CD4-positive, alpha-beta T cell treated with Interferon alpha-2 for 1 hour (primary cell): ENCODE results near the gene PWP1.
A peak's percentile ranks its signal among the peaks of the same experiment; 100 is the strongest.

Source experiments
- DNase-seq, 2 donors: peaks; one replicate each; pipeline ENCODE4 v3.0.0-alpha.2; 2020 to 2022

Gene PWP1

GRCh38 chr12:107685360-107686248 is at the start of gene PWP1:
Gene PWP1, plus strand, starts transcription at chr12:107685799. Its CDS starts 101 bp downstream, at chr12:107685900.
- peak; percentile 95 to 97 for DNase-seq

DNA sequence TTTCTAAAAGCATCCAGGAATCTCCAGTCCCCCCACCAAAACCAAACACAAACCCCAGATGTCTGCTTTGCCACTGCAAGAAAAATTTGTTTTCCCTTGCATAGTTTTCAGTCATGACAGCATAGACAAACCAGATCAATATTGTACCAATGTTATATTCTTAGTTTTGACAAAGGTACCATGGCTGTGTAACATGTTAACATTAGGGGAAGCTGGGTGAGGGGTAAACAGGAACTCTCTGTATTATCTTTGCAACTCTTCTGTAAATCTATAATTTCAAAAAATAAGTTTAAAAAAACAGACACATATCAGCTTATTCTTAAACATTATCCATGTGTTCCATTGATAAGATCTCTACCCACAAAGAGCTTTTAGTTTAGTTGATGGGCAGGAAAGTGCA is 44.4 kb upstream of the PWP1 start:
- no peak for DNase-seq

DNA sequence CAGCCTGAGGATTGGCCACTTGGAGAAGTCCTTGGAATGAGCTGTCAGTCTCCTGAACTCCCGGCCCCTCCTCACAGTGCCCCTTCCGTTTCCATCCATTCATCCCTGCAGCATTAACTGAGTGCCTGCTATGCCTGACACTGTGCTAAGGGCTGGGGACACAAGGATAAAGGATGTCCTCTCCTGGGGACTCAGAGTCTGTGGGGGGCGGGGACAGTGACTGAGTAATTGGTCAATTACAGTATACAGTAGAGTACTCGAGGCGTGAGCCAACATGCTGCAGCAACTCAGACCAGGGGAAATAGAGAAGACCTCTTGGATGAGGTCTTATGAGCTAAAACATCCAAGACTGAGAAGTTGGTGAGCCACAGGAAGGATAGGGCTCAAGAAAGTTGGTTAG is 43.4 kb upstream of the PWP1 start:
- DNase-seq = no peak

DNA sequence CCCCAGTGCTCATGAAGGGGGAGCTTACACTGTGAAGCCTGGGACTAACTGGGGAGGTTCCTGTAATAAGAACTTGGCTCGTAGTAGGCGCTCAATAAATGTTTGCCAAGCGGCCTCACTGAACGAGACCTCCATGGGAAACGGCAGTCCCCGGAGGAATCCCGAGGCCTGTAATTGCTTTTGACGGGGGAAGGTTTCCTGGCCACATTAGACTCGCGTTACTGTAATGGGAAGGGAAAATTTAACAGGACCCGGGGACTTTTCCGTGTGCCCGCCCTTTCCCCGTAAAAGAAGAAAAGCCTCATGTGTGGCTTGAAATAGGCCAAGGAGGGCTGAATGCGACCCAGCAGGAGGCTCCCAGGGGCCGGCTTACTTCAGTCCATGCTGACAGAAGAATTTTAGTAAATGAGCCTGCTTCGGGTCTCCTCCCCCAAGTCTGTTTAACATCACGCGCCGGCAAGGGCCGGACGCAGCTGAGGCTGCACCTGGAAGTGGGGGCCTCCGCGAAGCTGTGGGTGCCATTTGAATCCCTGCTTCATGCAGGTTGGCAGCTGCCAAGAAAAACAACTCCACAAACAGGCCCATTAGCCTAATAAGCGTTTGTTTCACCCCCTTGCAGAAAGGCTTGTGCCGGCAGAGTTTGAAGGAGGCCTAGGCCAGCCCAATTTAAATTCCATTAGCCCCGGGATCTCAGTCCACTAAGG is 39.8 kb upstream of the PWP1 start:
- no peak for DNase-seq

DNA sequence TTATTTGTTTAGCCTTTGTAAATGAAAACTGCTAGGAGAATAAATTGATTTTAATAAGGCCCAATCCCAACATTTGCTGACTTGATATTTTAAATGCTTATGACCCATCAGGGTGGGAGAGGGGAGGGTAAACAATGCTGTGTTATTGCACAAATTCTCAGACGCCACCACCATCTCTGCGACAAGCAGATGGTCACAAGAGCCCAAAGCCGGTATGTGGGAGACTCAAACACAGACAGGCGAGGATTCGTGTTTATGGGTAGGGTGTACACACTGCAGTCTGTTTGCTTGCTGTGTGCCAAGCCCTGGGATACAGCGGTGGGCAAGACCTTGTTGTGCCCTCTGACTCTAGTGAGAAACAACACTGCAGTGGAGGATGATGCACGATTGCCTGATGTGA is 39.2 kb upstream of the PWP1 start:
- DNase-seq = no peak

DNA sequence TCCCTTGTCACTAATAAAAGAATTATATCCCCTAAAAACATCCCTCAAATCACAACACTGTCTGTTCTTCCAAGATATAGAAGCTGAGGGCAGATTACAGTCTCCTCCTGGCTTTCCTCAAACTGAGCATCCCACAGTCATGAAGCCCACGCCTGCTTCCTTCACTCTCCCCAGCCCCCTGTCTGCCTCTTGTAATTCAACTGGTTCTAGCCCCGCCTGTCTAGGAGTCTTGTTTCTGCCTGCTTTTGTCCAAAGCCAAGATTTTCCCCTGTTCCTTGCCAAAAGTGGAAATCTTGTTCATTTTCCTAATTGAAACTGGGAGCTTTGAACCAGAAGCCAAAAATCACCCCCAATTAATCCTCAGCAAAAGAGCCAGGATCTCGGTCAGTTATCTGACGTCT is 35.9 kb upstream of the PWP1 start:
- DNase-seq = no peak

DNA sequence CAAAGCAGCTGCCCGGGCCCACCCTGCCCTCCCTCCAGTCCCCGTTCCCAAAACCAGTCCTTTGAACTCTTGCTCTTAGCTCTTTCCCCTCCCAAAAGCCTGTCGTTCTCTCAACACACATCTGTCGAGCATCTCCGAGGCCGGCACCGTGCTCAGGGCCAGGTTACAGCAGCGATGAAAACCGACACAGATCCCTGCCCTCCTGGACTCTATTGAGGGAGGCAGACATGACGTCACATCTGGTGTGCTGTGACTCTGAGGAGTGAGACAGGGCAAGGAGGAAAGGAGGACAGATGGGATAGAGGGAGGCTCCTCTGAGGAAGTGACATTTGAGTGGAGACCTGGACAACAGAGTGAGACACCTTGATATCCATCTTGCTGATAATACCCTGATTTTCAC is 34.6 kb upstream of the PWP1 start:
- no peak for DNase-seq

GRCh38 chr12:107651571-107652449 is 33.8 kb upstream of the PWP1 start:
- DNase-seq = no peak

DNA sequence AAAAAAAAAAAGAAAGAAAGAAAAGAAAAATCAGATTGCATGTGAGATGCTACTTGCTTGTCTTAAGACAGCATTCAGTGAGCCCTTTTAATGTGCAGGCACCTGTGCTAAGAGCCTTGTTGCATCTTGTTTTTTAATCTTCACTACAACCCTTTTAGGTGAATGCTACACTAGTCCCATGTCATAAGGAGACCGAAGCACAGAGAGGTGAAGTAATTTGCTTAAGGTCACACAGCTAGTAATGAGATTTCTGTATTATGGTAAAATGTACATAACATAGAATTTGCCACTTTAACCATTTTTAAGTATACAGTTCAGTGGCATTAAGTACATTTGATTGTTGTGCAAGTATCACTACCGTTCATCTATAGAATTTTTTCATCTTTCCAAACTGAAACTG is 32.1 kb upstream of the PWP1 start:
- DNase-seq = no peak

DNA sequence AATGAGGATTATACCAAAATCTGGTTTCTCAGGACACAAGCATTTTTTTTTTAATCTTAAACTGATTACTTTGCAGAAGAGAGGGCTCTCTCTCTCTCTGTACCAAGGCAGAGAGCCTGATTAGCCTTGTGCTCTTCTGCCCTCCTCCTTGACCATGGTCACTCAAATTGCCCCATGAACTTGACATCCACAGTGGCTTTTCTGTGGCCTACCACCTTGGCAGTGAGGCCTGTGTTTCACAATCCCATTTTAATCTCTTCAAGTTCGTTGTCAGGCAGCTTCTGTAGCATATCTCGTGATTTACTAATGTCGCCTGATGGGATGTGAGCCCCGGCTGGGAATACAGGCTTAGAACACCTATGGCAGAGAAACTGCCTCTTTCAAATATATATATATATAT is 30.7 kb upstream of the PWP1 start:
- no peak for DNase-seq

GRCh38 chr12:107655281-107656065 is 30.1 kb upstream of the PWP1 start:
- no peak for DNase-seq

DNA sequence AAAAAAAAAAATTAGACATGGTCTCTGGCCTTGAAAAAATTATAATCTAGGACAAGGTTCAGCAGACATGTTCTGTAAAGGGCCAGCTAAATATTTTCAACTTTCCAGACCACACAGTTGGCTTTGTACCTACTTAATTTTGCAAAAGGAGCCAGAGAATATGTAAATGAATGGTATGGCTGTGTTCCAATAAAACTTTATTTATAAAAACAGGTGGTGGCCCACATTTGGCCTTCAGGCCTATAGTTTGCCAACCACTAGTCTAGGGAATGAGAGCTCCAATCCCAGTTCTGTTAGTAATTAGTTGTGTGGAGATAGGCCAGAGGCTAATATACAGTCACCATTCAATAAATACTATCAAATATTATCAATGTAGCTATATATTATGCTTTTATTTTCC is 29.3 kb upstream of the PWP1 start:
- DNase-seq = no peak

GRCh38 chr12:107657133-107657532 is 28.5 kb upstream of the PWP1 start:
- DNase-seq = no peak

DNA sequence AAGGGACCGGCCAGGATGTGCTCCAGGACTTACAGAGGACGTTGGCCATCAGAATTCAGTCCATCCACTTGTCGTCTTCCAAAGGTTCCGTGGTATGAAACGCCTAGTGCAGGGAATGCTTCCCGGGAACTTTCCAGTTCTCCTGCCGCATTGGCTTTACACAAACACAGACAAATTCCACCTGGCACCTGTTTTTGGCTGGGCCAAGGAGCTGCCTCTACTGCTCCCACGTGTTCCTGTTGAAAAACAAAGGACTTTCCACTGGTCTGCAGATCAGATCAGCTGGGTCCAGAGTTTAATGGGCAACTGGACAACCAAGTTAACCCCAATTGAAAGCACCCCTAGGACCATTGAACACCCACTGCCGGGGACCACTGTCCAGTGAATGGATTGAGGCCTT is 28.0 kb upstream of the PWP1 start:
- DNase-seq = no peak

DNA sequence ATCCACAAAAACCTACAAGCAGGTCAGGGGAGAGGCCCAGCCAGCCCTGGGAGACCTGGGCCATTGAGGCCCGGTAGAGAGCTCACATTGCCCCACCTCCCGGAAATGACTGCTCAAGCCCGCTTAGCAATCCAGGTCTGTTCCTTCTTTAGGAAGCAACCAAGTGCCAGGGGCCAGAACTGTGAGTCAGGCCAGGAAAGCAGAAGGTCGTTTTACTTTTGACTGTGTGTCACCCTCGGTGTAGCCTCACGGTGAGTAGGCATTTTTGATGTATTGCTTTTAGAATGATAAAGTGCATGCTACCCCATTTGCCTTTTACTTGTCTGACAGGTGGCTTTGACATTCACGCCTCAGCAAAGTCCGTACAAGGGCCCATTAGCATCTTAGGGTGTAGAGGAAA is 25.4 kb upstream of the PWP1 start:
- peak in 1 of 2 donors; percentile 33 for DNase-seq

DNA sequence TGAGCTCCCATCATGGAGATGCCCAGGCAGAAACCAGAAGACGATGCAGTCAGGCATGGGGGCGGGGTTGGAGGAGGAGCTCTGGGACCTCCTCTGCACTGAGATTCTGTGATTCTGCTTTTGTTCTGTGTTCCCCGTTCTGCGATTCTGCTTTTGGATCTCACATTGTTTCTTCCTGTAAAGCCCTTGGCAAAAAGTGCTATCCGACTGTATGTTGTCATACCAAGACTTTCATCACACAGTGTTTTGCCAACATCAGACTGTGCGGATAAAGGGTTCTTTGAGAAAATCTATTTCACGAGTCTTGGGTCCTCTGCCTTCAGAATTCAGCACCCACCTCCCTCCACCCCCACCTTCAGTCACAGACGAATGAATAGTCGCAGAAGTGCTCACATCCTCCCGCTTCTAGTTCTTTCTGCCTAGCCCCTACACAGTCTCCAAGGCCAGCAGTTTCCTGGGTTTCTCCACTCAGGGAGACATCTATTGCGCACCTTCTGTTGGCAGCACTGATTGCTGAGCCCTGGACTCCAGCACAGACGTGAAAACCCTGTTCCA is 24.7 kb upstream of the PWP1 start:
- DNase-seq = no peak

DNA sequence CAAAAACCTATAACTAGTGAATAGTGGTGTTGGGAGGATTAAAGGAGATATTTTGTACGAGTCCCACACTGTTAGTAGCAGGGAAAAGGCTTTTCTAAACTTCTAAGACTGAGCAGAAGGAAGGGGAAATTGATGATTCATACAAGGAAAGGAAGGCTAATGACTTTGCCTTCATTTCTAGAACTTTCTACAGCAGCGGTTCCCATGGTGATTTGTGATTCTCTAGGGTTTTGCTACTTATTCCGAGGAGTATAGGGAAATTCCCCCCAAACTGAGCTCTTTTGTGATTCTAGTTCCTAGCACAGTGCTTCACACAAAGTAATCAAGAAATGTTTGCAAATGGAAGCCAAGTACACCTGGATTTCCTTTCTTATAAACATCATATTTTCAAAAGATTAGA is 23.8 kb upstream of the PWP1 start:
- DNase-seq = no peak

- no peak for DNase-seq
Observed at GRCh38 chr12:107662484-107662883, 23.1 kb upstream of the PWP1 start.

- no peak for DNase-seq
Observed at GRCh38 chr12:107663277-107663676, 22.3 kb upstream of the PWP1 start.

DNA sequence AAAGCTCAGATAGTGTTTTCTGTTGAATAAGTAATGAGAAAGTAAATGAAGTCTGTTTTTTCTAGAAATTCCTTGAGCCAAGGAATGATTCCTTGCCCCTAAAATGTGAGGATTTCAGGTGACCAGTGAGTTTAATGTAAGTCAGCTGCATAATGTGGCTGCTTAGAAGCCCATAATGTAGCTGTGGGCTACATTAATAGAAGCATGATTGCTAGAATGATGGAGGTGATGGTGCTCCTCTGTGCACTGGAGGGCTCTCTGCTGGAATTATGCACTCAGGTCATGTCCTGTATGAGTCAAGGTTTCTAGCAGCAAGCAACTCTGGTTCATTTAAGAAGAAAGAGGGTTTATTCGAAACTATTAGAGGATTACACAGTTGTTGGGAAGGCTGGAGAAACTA is 19.6 kb upstream of the PWP1 start:
- no peak for DNase-seq

GRCh38 chr12:107667464-107667863 is 18.1 kb upstream of the PWP1 start:
- no peak for DNase-seq
